Measurements from ENCODE around the gene GOSR2.

Gene GOSR2

GRCh38 chr17:46922804-46923635 lies at the start of gene GOSR2:
Gene GOSR2, plus strand, starts transcription at chr17:46923160. Its CDS starts 33 bp downstream, at chr17:46923193.
- peak; percentile 72 to 74 for DNase-seq (ENCODE audit: low read depth in 2 of 2, low spot score in 1 of 2)

DNA sequence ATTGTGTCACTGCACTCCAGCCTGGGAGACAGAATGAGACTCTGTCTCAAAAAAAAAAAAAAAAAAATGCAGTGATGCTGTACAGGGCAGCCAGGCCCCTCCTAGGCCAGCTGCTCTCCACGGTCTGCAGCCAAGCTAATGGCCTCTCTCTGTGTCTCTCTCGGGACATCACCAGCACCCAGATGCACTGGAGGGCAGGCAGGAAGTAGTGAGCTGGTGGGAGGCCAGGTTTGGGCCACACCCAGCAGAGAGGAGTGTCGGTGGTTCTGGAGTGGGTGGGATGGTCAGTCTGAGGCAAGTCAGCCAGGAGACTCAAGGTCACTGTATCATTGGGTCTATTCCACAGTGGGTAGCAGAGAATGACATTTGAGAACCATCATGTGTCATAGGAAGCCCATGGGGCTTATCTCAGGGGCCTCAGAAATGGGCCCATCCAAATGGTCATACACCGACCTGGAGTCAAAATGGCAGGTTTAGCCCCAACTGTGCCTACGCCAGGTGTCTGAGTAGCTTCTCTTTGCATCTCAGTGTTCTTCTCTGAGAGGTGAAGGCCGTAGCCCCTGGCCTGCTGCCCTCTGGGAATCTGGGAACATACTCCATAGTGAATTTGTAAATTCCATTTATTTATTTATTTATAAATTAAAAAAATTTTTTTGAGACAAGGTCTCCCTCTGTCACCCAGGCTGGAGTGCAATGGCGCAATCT lies 48.9 kb upstream of the GOSR2 start:
- DNase-seq (ENCODE audit: low read depth in 2 of 2, low spot score in 1 of 2): no peak

DNA sequence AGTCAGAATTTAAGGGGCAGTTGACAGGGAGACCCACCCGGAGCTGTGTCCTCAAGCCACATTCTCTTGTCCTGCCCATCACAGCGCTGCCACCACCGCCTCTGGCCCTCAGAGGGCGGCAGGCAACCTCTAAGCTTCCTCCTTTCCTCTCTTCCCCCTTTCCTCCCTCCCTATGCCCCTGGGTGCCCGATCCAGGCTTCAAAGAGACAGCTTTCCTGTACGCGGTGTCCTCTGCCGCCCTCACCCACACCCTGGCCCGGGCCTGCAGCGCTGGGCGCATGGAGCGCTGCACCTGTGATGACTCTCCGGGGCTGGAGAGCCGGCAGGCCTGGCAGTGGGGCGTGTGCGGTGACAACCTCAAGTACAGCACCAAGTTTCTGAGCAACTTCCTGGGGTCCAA lies 48.1 kb upstream of the GOSR2 start:
- DNase-seq (ENCODE audit: low read depth in 2 of 2, low spot score in 1 of 2): no peak

- no peak for DNase-seq (ENCODE audit: low read depth in 2 of 2, low spot score in 1 of 2)
Measured at GRCh38 chr17:46875849-46876352, 47.1 kb upstream of the GOSR2 start.

- no peak for DNase-seq (ENCODE audit: low read depth in 2 of 2, low spot score in 1 of 2)
Measured at GRCh38 chr17:46876353-46876887, 46.5 kb upstream of the GOSR2 start.

DNA sequence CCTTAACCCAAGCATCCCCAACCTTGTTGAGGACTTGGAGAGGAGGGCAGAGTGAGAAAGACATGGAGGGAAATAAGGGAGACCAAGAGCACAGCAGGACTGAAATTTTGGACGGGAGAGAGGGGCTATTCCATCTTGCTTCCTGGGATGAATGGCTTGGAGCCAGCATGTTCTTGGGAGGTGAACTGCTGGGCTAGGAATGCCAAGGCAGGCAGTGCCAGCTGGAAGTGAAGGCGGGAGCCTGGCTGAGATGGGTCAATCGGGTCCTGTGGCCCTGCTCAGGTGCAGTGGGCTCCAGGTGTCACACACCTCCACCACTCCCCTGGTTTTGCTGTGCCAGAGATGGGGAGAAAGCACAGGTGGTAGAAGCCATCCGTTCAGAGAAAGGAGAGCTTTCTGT lies 46.0 kb upstream of the GOSR2 start:
- no peak for DNase-seq (ENCODE audit: low read depth in 2 of 2, low spot score in 1 of 2)

DNA sequence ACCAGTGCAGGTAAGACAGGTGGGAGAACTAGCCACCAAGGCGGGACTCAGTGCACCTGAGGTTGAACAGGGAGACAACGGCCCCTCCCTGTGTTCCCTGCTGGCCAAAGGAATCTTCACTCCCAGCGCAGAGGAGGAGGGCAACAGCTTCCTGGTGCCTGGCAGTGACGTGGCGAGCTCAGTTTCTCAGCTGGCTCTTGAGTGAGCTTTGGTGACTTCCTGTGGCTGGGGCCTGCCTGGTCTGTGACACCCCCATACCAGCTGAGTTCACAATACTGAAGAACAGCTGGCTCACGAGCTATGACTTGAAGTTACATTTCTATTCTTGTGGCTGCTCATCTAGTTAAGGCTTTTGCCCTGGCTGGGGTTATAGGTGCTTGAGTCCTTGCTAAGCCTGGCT lies 45.5 kb upstream of the GOSR2 start:
- DNase-seq (ENCODE audit: low read depth in 2 of 2, low spot score in 1 of 2): no peak

GRCh38 chr17:46878055-46878454 lies 44.9 kb upstream of the GOSR2 start:
- no peak for DNase-seq (ENCODE audit: low read depth in 2 of 2, low spot score in 1 of 2)

GRCh38 chr17:46879101-46879500 lies 43.9 kb upstream of the GOSR2 start:
- DNase-seq (ENCODE audit: low read depth in 2 of 2, low spot score in 1 of 2): no peak

GRCh38 chr17:46881015-46881414 lies 41.9 kb upstream of the GOSR2 start:
- no peak for DNase-seq (ENCODE audit: low read depth in 2 of 2, low spot score in 1 of 2)

- DNase-seq (ENCODE audit: low read depth in 2 of 2, low spot score in 1 of 2): no peak
Measured at GRCh38 chr17:46882666-46883065, 40.3 kb upstream of the GOSR2 start.

- DNase-seq (ENCODE audit: low read depth in 2 of 2, low spot score in 1 of 2): no peak
Measured at GRCh38 chr17:46883871-46884520, 39.0 kb upstream of the GOSR2 start.

GRCh38 chr17:46884552-46884951 lies 38.4 kb upstream of the GOSR2 start:
- DNase-seq (ENCODE audit: low read depth in 2 of 2, low spot score in 1 of 2): no peak

DNA sequence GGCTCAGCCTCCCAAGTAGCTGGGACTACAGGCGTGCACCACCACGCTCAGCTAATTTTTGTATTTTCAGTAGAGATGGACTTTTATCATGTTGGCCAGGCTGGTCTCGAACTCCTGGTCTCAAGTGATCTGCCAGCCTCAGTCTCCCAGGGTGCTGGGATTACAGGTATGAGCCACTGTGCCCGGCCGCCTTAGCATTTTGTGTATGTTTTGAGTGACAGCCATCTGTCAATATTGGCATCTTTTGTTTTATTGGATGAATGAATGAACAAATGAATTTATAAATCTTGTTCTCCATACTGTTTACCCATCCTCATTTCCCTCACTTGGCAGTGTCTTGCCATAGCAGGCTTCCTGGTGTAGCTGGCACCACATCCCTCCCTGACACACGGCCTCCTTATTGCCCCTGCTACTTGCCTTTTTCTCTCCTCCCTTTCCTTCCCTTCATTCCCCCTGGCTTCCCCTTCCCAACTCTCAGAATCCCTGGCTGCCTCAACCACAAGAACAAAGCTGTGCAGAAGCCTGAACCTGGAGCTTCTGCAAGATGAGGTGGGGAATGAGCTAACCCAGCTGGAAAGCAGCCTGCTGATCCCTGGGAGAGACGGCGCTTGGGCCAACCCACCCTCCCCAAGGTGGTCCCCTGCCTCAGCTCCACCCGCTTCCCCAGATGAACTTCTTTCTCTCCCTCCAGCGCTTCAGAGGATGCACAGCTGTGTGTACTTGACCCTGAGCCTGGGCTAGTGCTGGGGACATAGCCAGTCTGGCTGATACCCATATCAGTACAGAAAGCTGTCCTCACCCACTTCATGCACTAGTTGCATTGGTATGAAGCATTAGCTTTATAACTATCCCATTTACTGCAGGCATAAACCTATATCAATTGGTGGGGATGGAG lies 37.3 kb upstream of the GOSR2 start:
- no peak for DNase-seq (ENCODE audit: low read depth in 2 of 2, low spot score in 1 of 2)

- no peak for DNase-seq (ENCODE audit: low read depth in 2 of 2, low spot score in 1 of 2)
Measured at GRCh38 chr17:46886310-46886663, 36.7 kb upstream of the GOSR2 start.

DNA sequence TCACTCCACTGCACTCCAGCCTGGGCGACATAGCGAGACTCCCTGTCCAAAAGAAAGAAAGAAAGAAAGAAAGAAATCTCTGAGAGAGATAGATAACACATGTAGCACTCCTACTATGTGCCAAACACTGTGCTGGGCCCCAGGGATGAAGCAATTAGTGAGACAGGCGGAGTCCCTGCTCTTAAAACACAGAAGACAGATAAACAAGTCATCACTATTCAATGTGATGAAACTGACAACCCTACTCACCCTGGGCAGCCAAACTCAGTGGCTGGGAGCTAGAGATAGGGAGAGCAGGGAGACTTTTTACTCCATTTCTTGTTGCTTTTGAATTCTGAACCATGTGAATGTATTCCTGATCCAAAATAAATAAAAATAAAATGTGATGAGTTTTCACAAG lies 35.2 kb upstream of the GOSR2 start:
- DNase-seq (ENCODE audit: low read depth in 2 of 2, low spot score in 1 of 2): no peak

- DNase-seq (ENCODE audit: low read depth in 2 of 2, low spot score in 1 of 2): no peak
Measured at GRCh38 chr17:46888727-46889126, 34.2 kb upstream of the GOSR2 start.

GRCh38 chr17:46889519-46889918 lies 33.4 kb upstream of the GOSR2 start:
- no peak for DNase-seq (ENCODE audit: low read depth in 2 of 2, low spot score in 1 of 2)

DNA sequence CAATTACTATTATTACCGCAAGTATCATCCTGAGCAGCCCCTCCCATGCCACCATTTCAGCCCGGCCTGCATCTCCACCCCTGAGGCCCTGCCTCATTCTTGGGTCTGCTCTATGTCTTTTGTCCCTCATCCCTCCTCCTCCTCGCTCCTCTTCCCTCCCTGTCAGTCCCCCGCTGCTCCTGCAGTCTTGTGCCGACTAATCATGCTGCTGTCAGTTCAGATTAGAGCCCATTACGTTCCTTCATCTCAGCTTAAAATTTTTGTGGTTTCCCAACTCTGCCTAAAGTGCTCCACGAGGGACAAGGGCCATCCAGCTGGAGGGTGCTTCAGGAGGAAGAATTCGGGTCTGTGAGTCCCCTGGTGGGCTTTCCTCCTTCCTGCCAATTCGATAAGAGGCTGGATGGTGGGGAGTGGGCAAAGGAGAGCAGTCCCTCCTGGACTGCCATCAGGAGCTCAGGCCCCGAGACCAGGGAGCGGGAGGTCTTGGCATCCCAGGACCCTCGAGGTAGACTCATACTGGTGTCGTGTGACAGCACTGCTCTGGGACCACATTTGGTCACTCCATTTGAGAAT lies 32.9 kb upstream of the GOSR2 start:
- no peak for DNase-seq (ENCODE audit: low read depth in 2 of 2, low spot score in 1 of 2)

- DNase-seq (ENCODE audit: low read depth in 2 of 2, low spot score in 1 of 2): no peak
Measured at GRCh38 chr17:46890638-46891037, 32.3 kb upstream of the GOSR2 start.

All from stimulated activated CD8-positive, alpha-beta memory T cell treated with anti-CD3 and anti-CD28 coated beads, Interleukin-4, amount 100 ng/mL, for 1 hour (primary cell).